ENCODE data around the gene USP48. TPM values are rescaled to one million over a fixed set of nuclear protein-coding genes. Genes with fewer than 3 reads are reported as not detected.
"Not testable (repeated sequence)": the region's sequence is repeated elsewhere in the genome, so short reads cannot be mapped to it uniquely, and the experiment has no call there.

USP48 gene
- polyA plus RNA-seq, 2 of the 4 experiments (the other 2 are of a cell fraction), result 22.8 to 27.4 TPM

DNA sequence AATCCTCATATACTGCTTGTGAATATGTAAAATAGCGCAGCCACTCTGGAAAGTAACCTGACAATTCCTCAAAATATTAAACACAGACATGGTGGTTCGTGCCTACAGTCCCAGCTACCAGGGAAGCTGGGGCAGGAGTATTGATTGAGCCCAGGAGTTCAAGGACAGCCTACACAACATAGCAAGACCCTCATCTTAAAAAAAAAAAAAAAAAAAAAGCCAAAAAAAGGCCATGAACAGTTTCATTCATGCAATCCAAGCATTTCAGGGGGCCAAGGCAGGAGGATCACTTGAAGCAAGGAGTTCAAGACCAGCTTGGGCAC is 4.6 kb downstream of the USP48 start:
- Histone ChIP-seq H3K4me2 (no peak overlapping the region), H3K27ac (no peak overlapping the region), H3K9me3 (0 out of 3 replicates have a peak, but pooled peaks cover 4% of the 10 kb centered on the region), H3K4me1 (peaks cover 17% of the 10 kb centered on the region), H3K4me3 (no peak overlapping the region)
- ATAC-seq (no peak), DNase-seq (ENCODE audit: low read depth in 1 of 2, low spot score in 1 of 2) (no peak), FAIRE-seq (no peak)
- CTCF ChIA-PET, result interaction anchor here (0.6 kb wide), 1 partner anchor 80 kb away, joined by 6 read pairs; no protein-coding TSS in a partner anchor
- TF ChIP-seq RFX5 (IDR thresholded peaks at IDR 0.05) (no peak), NR3C1 (IDR thresholded peaks at IDR 0.05) (no peak), KDM5A (IDR thresholded peaks at IDR 0.05) (no peak), HOXB13 (CRISPR knock-in tag; IDR thresholded peaks at IDR 0.05; ENCODE audit: low read depth) (no peak), FOSL2 (IDR thresholded peaks at IDR 0.05) (no peak), FOSL2 (CRISPR knock-in tag; IDR thresholded peaks at IDR 0.05) (no peak), RNF2 (IDR thresholded peaks at IDR 0.05; ENCODE audit: borderline replicate concordance, low read depth) (no peak), EHMT2 (IDR thresholded peaks at IDR 0.05; ENCODE audit: low read depth) (no peak), HOXB5 (CRISPR knock-in tag; IDR thresholded peaks at IDR 0.05) (no peak), POLR2A (IDR thresholded peaks at IDR 0.05; ENCODE audit: low read length) (no peak), GATA3 (IDR thresholded peaks at IDR 0.05; ENCODE audit: borderline replicate concordance) (no peak), SREBF2 (IDR thresholded peaks at IDR 0.05) (no peak), BHLHE40 (IDR thresholded peaks at IDR 0.05; ENCODE audit: low read depth, low read length) (no peak), JUN (IDR thresholded peaks at IDR 0.05) (no peak), EP300 (IDR thresholded peaks at IDR 0.05) (no peak), HDAC2 (IDR thresholded peaks at IDR 0.05) (no peak), POLR2AphosphoS2 (conservative IDR thresholded peaks at IDR 0.05; ENCODE audit: low read length) (no peak), MAZ (IDR thresholded peaks at IDR 0.05; ENCODE audit: borderline replicate concordance, low read depth, low read length) (no peak)
- TF ChIP-seq, protein P1, sequence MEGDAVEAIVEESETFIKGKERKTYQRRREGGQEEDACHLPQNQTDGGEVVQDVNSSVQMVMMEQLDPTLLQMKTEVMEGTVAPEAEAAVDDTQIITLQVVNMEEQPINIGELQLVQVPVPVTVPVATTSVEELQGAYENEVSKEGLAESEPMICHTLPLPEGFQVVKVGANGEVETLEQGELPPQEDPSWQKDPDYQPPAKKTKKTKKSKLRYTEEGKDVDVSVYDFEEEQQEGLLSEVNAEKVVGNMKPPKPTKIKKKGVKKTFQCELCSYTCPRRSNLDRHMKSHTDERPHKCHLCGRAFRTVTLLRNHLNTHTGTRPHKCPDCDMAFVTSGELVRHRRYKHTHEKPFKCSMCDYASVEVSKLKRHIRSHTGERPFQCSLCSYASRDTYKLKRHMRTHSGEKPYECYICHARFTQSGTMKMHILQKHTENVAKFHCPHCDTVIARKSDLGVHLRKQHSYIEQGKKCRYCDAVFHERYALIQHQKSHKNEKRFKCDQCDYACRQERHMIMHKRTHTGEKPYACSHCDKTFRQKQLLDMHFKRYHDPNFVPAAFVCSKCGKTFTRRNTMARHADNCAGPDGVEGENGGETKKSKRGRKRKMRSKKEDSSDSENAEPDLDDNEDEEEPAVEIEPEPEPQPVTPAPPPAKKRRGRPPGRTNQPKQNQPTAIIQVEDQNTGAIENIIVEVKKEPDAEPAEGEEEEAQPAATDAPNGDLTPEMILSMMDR (IDR thresholded peaks at IDR 0.05), result no peak
- TF ChIP-seq, protein P2, sequence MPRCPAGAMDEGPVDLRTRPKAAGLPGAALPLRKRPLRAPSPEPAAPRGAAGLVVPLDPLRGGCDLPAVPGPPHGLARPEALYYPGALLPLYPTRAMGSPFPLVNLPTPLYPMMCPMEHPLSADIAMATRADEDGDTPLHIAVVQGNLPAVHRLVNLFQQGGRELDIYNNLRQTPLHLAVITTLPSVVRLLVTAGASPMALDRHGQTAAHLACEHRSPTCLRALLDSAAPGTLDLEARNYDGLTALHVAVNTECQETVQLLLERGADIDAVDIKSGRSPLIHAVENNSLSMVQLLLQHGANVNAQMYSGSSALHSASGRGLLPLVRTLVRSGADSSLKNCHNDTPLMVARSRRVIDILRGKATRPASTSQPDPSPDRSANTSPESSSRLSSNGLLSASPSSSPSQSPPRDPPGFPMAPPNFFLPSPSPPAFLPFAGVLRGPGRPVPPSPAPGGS (IDR thresholded peaks at IDR 0.05), result no peak
- TF ChIP-seq, protein P3, sequence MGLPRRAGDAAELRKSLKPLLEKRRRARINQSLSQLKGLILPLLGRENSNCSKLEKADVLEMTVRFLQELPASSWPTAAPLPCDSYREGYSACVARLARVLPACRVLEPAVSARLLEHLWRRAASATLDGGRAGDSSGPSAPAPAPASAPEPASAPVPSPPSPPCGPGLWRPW (IDR thresholded peaks at IDR 0.05), result no peak
- WGBS (ENCODE audit: missing lambda C conversion rate), result 100% methylated on average over 2 of the region's 2 CpGs
- POLR2A ChIA-PET, result no interaction called here

DNA sequence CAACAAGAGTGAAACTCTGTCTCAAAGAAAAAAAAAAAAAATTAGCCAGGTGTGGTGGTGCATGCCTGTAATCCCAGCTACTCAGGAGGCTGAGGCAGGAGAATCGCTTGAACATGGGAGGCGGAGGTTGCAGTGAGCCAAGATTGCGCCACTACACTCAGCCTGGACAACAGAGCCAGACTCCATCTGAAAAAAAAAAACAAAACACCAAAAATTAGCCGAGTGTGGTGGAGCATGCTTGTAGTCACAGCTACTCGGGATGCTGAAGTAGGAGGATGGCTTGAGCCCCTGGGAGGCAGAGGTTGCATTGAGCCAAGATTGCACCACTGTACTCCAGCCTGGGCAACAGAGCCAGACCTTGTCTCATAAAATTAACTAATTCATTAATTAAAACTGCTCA is 6.0 kb downstream of the USP48 start:
- WGBS (ENCODE audit: missing lambda C conversion rate), result 48% methylated on average over 5 of the region's 5 CpGs
- H3K4me3 ChIP-seq; H3K9me3 ChIP-seq; POLR2A ChIA-PET; FAIRE-seq; DNase-seq (ENCODE audit: low read depth in 1 of 2, low spot score in 1 of 2); H3K27ac ChIP-seq; H3K4me2 ChIP-seq; ATAC-seq: not testable (repeated sequence)
- peaks cover 17% of the 10 kb centered on the region for H3K4me1 ChIP-seq
- CTCF ChIA-PET, result interaction anchor here (1.1 to 1.2 kb wide), 2 partner anchors 13 to 68 kb away, joined by 3 read pairs; no protein-coding TSS in a partner anchor

DNA sequence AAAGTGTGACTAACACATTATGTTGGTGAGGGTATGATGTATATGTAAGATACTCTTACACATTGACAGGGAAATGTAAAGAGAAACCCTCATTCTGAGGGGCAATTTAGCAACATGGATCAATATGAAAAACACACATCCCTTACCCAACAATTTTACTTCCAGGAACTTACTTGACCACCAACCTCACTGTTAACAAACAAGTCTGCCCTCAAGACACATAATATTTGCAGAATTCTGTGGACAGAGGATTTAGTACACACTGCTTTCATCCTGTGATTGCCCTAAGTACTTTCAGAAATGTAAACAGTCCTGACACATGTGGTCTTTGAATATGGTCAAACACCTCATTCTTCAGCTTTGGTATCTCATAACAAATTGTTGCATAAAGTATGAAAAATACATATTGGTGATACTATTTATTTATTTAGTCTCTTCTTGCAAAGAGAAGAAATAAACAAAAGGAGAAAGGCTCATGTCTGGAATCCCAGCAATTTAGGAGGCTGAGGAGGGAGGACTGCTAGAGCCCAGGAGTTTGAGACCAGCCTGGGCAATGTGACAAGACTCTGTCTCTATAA is 6.9 kb downstream of the USP48 start:
- Histone ChIP-seq H3K4me2 (peak overlapping the region; percentile 11; the same call in 2 of the 3 replicates), H3K4me3 (no peak overlapping the region), H3K9me3 (0 out of 3 replicates have a peak, but pooled peaks cover 4% of the 10 kb centered on the region), H3K27ac (no peak overlapping the region), H3K4me1 (peaks cover 13% of the 10 kb centered on the region)
- ATAC-seq (peak in 1 of 2 experiments; percentile 73; a peak in 3 of 6 replicates), DNase-seq (ENCODE audit: low read depth in 1 of 2, low spot score in 1 of 2) (peak in 1 of 2 experiments; percentile 68), FAIRE-seq (no peak)
- ChIA-PET POLR2A (no interaction called here), CTCF (interaction anchor here (1.1 to 1.2 kb wide), 2 partner anchors 14 to 67 kb away, joined by 3 read pairs; no protein-coding TSS in a partner anchor)
- TF ChIP-seq FOXS1 (CRISPR knock-in tag; IDR thresholded peaks at IDR 0.05) (0 out of 2 replicates have a peak, but pooled peaks have one; percentile 20), TP53 (CRISPR knock-in tag; IDR thresholded peaks at IDR 0.05) (no peak), RCOR1 (IDR thresholded peaks at IDR 0.05; ENCODE audit: low read depth, low read length) (no peak), POLR2AphosphoS2 (conservative IDR thresholded peaks at IDR 0.05; ENCODE audit: low read length) (no peak), CHD4 (IDR thresholded peaks at IDR 0.05; ENCODE audit: borderline replicate concordance) (no peak), BHLHE40 (IDR thresholded peaks at IDR 0.05; ENCODE audit: low read depth, low read length) (no peak), HOXA7 (CRISPR knock-in tag; IDR thresholded peaks at IDR 0.05) (no peak), FOSL2 (IDR thresholded peaks at IDR 0.05) (no peak), FOSL2 (CRISPR knock-in tag; IDR thresholded peaks at IDR 0.05) (peak; percentile 32; the same call in 1 of the 2 replicates), JUN (IDR thresholded peaks at IDR 0.05) (0 out of 5 replicates have a peak, but pooled peaks of 1 of the 2 experiments have one; percentile 25), CEBPB (IDR thresholded peaks at IDR 0.05) (peak in 1 of 2 experiments; percentile 23; a peak in 1 of 4 replicates), ZFP36 (IDR thresholded peaks at IDR 0.05; ENCODE audit: borderline replicate concordance, partially characterized antibody) (peak; percentile 51), HDAC2 (IDR thresholded peaks at IDR 0.05) (no peak), GATA3 (IDR thresholded peaks at IDR 0.05; ENCODE audit: borderline replicate concordance) (peak; percentile 69)
- TF ChIP-seq, protein P4, sequence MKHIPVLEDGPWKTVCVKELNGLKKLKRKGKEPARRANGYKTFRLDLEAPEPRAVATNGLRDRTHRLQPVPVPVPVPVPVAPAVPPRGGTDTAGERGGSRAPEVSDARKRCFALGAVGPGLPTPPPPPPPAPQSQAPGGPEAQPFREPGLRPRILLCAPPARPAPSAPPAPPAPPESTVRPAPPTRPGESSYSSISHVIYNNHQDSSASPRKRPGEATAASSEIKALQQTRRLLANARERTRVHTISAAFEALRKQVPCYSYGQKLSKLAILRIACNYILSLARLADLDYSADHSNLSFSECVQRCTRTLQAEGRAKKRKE (CRISPR knock-in tag; IDR thresholded peaks at IDR 0.05; ENCODE audit: low read depth), result no peak
